SU-DHL-6 (cell line): ENCODE measurements around the gene SPCS1.

Experiments
- H2AFZ ChIP-seq: fragments of 200-600 bp; sonication (generic); 2 replicates; pipeline ENCODE4 v1.6.1; 2014; ENCODE audit warnings: low read depth, mild to moderate bottlenecking, moderate library complexity, mixed read lengths, antibody characterized with exemption, low read length; ENCODE audit not compliant: severe bottlenecking
- H3F3A ChIP-seq: fragments of 200-600 bp; shearing (Covaris generic); 2 replicates; pipeline ENCODE4 v1.6.0; 2016; ENCODE audit warnings: antibody characterized with exemption, mild to moderate bottlenecking; ENCODE audit not compliant: insufficient read depth
- H3K27ac ChIP-seq: fragments of 200-600 bp; sonication (generic); 2 replicates; pipeline ENCODE4 v1.5.1; 2016; ENCODE audit warnings: low read depth, mild to moderate bottlenecking, low read length, moderate library complexity, mixed read lengths
- H3K27me3 ChIP-seq: fragments of 200-600 bp; sonication (generic), shearing (Covaris generic); 2 replicates; pipeline ENCODE4 v1.6.0; 2014; ENCODE audit warnings: mild to moderate bottlenecking, low read length
- H3K36me3 ChIP-seq: fragments of 200-600 bp; sonication (generic); 2 replicates; pipeline ENCODE4 v1.6.1; 2014; ENCODE audit warnings: mild to moderate bottlenecking, low read length, mixed read lengths
- H3K4me2 ChIP-seq: fragments of 300-600, 200-600 bp; shearing (Covaris generic), sonication (generic); 2 replicates; pipeline ENCODE4 v1.6.0; 2014; ENCODE audit warnings: low read length, low read depth, mild to moderate bottlenecking; ENCODE audit not compliant: poor library complexity, severe bottlenecking
- H3K4me3 ChIP-seq: fragments of 200-600 bp; sonication (generic); 2 replicates; pipeline ENCODE4 v1.5.1; 2014; ENCODE audit warnings: antibody characterized with exemption, low read length, mild to moderate bottlenecking, mixed read lengths; ENCODE audit not compliant: insufficient read depth, poor library complexity, severe bottlenecking
- H3K79me2 ChIP-seq: fragments of 200-600 bp; sonication (generic); 2 replicates; pipeline ENCODE4 v1.6.1; 2014; ENCODE audit warnings: mild to moderate bottlenecking, low read length, moderate library complexity; ENCODE audit not compliant: insufficient read depth
- H3K9ac ChIP-seq: fragments of 200-600 bp; sonication (generic); 2 replicates; pipeline ENCODE4 v1.7.0; 2014; ENCODE audit warnings: mild to moderate bottlenecking, low read length
- H3K9me2 ChIP-seq: fragments of 200-600 bp; sonication (generic); replicated peaks from 2 replicates; pipeline ENCODE4 v1.6.1; 2014; ENCODE audit warnings: low read length; ENCODE audit not compliant: insufficient read depth
- H3K9me3 ChIP-seq: fragments of 200-600 bp; sonication (generic); 2 replicates; pipeline ENCODE4 v1.6.1; 2014; ENCODE audit warnings: low read length, mixed read lengths; ENCODE audit not compliant: insufficient read depth
- H4K20me1 ChIP-seq: fragments of 200-600 bp; sonication (generic); 2 replicates; pipeline ENCODE4 v1.6.1; 2014; ENCODE audit warnings: low read depth, mild to moderate bottlenecking, antibody characterized with exemption, low read length, moderate library complexity, mixed read lengths
- CTCF ChIP-seq: fragments of 200-600 bp; sonication (generic); IDR thresholded peaks from one replicate; pipeline ENCODE4 v1.5.1; 2017; ENCODE audit warnings: antibody characterized with exemption, mild to moderate bottlenecking, low read length, moderate library complexity; ENCODE audit not compliant: insufficient read depth, poor library complexity, severe bottlenecking
- EZH2phosphoT487 ChIP-seq: fragments of 200-600 bp; sonication (generic), shearing (Covaris generic); conservative IDR thresholded peaks from 2 replicates; pipeline ENCODE4 v1.6.1; 2018; ENCODE audit warnings: mild to moderate bottlenecking, antibody characterized with exemption, low read length, moderate library complexity, mixed read lengths

The SPCS1 gene

DNA sequence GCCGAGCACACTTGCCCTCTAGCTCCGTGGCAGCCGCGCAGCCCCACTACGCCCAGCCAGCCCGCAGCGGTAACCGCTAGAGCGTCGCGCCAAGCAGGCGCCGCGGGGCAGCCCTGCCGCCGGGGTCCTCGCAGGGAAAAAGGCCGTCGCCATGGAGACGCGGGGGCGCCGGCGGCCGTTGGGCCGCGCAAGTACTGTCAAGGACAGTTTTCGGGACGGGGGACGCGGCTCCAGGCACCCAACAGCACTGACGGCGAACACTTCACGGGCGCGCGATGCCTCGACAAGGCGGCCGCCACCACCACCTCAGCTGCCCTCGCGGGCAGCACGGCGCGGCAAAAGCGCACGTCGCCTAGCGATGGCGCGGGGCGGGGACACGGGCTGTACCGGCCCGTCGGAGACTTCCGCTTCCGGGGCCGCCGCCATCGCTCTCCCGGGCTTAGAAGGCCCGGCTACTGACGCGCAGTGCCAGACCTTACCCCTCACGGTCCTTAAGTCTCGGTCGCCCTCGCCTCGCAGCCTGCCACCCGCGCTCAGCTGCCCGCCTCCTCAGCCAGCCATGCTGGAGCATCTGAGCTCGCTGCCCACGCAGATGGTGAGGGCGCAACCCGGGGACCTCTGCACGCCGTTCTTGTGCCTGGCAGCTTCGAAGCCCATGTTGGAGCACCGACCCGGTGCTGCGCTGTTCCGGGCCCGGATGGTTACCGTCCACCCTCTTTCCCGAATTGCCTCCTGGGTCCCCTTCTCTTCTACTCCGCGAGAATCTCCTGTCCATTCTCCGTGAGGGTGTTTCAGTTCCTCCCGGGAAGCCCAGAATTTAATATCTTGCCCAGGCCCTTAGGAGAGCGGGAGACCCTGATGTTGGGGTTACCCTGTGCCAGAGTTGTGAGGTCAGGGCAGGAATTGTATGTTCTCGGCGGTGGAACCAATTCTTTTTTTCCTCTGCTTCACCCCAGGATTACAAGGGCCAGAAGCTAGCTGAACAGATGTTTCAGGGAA, at the start of gene SPCS1, which contains the start of gene GLT8D1:
TSS of gene SPCS1 (plus strand) at position 419 of the 999 bp plus-strand sequence. CDS start at position 560, 141 bp downstream.
TSS of gene GLT8D1 (minus strand) at position 104 of the 999 bp plus-strand sequence. CDS start 5,331 bp downstream, outside the sequence.
- Histone ChIP-seq H2AFZ (peak within 1 kb of the TSS; percentile 55), H3K9me2 (no peaks in the 10 kb centered on the region), H3K4me2 (peak within 1 kb of the TSS; percentile 81), H3K36me3 (0 out of 2 replicates have a peak, but pooled peaks cover 8% of the 10 kb centered on the region), H3F3A (peaks cover 35% of the 10 kb centered on the region), H4K20me1 (no peaks in the 10 kb centered on the region), H3K9ac (peak within 1 kb of the TSS; percentile 82), H3K4me3 (peak within 1 kb of the TSS; percentile 84), H3K79me2 (peaks cover 32% of the 10 kb centered on the region; the same call in 1 of the 2 replicates), H3K27ac (peak within 1 kb of the TSS; percentile 84), H3K27me3 (no peaks in the 10 kb centered on the region), H3K9me3 (no peaks in the 10 kb centered on the region)
- TF ChIP-seq EZH2phosphoT487 (no peak), CTCF (no peak)

DNA sequence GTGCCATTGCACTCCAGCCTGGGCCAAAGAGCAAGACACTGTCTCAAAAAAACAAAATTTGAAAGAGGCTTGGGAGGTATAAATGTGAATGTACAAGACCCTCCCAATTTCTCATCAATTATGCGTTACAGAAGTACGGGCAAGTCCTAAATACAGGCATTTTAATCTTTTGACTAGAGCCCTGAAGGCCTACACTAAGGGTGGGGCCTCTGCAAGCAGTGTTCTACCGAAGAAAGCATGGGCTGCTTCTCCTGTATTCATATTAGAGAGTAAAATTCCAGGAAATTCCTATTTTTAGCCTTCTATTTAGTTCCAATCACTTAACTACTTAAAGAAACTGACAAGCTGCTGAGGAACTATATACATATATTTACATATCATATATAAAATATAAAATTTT, 45.9 kb upstream of the SPCS1 start:
- Histone ChIP-seq H2AFZ (no peak overlapping the region), H3K9me3 (no peaks in the 10 kb centered on the region), H3K9me2 (no peaks in the 10 kb centered on the region), H3K4me3 (no peak overlapping the region), H3K9ac (no peak overlapping the region), H3F3A (no peaks in the 10 kb centered on the region), H3K27ac (no peak overlapping the region), H3K4me2 (no peak overlapping the region), H3K27me3 (no peaks in the 10 kb centered on the region), H3K36me3 (peaks cover 30% of the 10 kb centered on the region), H4K20me1 (no peaks in the 10 kb centered on the region), H3K79me2 (no peaks in the 10 kb centered on the region; the same call in 1 of the 2 replicates)
- TF ChIP-seq CTCF (no peak), EZH2phosphoT487 (no peak)

DNA sequence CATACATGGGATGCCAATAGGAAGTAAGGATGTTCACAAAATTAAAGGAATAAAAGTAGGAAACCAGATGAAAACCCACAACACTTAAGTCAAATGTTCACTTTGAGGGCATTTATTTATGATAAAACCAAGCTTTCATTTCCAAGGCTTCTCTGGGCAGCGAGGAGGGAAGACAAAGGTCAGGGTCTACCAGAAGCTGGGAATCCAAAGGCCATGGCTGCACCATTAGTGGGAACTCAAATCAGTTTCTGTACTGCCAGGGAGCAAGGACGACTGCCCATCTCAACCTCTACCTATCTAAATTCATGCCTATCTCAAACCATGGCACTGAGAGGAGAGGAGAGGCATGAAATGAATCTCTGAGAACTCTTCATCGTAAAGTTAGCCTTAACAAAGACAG, 42.8 kb upstream of the SPCS1 start:
- Histone ChIP-seq H3K36me3 (peaks cover 30% of the 10 kb centered on the region), H3K27me3 (no peaks in the 10 kb centered on the region), H3K4me2 (no peak overlapping the region), H3K9me2 (no peaks in the 10 kb centered on the region), H3F3A (0 out of 2 replicates have a peak, but pooled peaks cover 2% of the 10 kb centered on the region), H3K79me2 (no peaks in the 10 kb centered on the region; the same call in 1 of the 2 replicates), H3K9me3 (no peaks in the 10 kb centered on the region), H4K20me1 (no peaks in the 10 kb centered on the region), H2AFZ (no peak overlapping the region), H3K27ac (no peak overlapping the region), H3K9ac (no peak overlapping the region), H3K4me3 (no peak overlapping the region)
- TF ChIP-seq EZH2phosphoT487 (no peak), CTCF (no peak)
